GM13976 (cell line): ENCODE measurements around the gene RHOA.

Experiments used
- DNase-seq: peaks from one replicate; pipeline ENCODE4 v3.0.0; 2012; ENCODE audit warnings: low spot score
- in situ Hi-C: fragments of 300-500 bp; cut with MboI; formaldehyde crosslinking; loops from one replicate; pipeline ENCODE4 v1.12.0; 2022; ENCODE audit warnings: low sequenced_read_pairs, mixed read lengths, inconsistent platforms; ENCODE audit not compliant: unreplicated experiment
- TF ChIP-seq, protein P1 (sequence below): IDR thresholded peaks from 2 replicates; pipeline ENCODE4 v1.5.1; 2012; ENCODE audit warnings: borderline replicate concordance, mild to moderate bottlenecking; ENCODE audit not compliant: insufficient read depth; ENCODE audit errors: extremely low read depth, missing control alignments, control extremely low read depth

RHOA gene

DNA sequence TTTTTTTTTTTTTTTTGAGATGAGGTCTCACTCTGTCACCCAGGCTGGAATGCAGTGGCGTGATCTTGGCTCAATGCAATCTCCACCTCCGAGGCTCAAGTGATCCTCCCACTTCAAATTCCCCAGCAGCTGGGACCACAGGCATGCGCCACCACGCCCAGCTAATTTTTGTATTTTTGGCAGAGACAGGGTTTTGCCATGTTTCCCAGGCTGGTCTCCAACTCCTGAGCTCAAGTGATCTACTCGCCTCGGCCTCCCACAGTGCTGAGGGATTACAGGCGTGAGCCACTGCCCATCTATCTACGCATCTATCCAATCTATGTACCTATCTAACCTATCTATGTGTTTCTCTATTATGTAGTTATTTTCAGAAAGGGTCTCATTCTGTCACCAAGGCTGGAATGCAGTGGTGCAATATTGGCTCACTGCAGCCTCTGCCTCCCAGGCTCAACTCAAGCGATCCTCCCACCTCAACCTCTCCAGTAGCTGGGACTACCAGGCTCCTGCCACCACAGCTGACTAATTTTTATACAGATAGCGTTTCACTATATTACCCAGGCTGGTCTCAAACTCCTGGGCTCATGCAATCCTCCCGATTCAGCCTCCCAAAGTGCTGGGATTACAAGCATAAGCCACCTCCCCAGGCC lies 33.4 kb downstream of the RHOA start:
- no peak for DNase-seq
- TF ChIP-seq, protein P1, sequence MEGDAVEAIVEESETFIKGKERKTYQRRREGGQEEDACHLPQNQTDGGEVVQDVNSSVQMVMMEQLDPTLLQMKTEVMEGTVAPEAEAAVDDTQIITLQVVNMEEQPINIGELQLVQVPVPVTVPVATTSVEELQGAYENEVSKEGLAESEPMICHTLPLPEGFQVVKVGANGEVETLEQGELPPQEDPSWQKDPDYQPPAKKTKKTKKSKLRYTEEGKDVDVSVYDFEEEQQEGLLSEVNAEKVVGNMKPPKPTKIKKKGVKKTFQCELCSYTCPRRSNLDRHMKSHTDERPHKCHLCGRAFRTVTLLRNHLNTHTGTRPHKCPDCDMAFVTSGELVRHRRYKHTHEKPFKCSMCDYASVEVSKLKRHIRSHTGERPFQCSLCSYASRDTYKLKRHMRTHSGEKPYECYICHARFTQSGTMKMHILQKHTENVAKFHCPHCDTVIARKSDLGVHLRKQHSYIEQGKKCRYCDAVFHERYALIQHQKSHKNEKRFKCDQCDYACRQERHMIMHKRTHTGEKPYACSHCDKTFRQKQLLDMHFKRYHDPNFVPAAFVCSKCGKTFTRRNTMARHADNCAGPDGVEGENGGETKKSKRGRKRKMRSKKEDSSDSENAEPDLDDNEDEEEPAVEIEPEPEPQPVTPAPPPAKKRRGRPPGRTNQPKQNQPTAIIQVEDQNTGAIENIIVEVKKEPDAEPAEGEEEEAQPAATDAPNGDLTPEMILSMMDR = no peak
- in situ Hi-C loops = no loop called here

DNA sequence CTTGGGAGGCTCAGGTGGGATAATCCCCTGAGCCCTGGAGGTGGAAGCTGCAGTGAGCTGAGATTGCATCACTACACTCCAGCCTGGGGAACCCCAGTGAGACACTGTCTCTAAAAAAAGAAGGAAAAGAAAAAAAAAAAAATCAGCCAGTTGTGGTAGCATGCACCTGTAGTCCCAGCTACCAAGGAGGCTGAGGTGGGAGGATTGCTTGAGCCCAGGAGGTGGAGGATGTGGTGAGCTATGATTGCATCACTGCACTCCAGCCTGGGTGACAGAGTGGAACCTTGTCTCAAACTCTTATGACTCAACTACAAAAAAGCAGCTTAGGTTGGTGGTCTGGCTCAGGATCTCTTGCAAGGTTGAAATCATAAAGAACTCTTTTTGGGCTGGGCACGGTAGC lies 34.3 kb downstream of the RHOA start:
- peak; percentile 38 for DNase-seq
- TF ChIP-seq, protein P1 = no peak
- in situ Hi-C loops = no loop called here

DNA sequence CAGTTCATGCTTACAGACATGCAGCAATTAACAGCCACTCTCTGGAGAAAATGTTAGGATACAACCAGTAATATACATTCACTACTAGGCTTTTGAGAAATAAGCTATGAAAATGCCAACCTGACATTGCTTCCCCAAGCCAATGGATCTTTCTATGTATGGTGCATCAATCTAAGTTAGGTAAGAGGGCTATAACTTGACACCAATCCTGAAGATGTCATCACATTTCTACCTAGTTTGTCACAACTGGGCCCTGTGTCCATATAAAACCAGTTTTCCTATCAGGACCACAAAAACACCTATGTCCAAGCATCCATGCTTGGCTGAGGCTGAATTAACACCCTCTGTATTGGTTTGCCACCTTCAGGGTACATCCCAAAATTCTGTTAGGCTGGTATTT lies 39.8 kb downstream of the RHOA start:
- TF ChIP-seq, protein P1 = no peak
- no peak for DNase-seq
- in situ Hi-C loops = no loop called here

DNA sequence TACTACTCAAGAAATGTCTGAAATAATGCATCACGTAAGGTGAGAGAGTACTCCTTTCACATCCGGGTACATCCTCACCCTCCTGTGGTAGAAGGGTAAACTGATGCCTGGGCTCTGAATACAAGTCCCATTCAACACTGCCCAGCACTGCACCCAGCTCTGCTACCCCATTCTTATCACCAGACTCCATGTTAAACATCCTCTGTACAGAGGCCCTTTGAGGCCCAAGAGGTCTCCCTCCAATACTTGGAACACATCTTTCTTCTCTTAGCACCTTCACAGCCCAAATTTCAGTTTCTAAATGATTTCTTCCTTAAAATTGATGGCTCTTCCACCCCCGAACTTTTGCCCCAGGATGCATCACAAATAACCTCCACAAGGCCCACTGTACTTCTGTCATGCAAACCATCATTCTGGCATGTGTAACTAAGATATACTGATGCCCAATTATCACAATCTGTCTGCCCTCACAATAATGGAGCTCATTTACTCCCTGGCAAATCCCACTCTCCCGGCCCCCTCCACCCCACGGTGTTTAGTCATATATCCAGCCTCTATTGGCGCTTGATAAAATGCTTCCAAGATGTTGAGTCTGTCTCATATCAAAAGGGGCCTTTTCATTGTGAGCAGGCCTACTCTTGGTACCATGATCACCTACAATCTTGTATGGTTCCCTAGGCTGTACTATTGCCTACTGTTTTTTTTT lies 41.0 kb downstream of the RHOA start:
- TF ChIP-seq, protein P1 = no peak
- DNase-seq = no peak

GRCh38 chr3:49362561-49362960 lies 49.2 kb downstream of the RHOA start:
- in situ Hi-C loops = no loop called here
- TF ChIP-seq, protein P1 = no peak
- no peak for DNase-seq

More for the DNA sequence above, 41.0 kb downstream of the RHOA start:
- in situ Hi-C loops = no loop called here

GRCh38 chr3:49359623-49360022 lies 52.2 kb downstream of the RHOA start:
- DNase-seq = no peak
- in situ Hi-C loops = no loop called here
- TF ChIP-seq, protein P1 = no peak
